PC-9 (cell line): ENCODE data around the gene MRPL41.

Source experiments
- EZH2 ChIP-seq: fragments of 200-600 bp; sonication (generic); IDR thresholded peaks from 2 replicates; pipeline ENCODE4 v1.8.0; 2017; ENCODE audit warnings: antibody characterized with exemption, low read depth
- TF ChIP-seq, protein P1 (sequence below): fragments of 200-600 bp; sonication (generic); conservative IDR thresholded peaks from 2 replicates; pipeline ENCODE4 v1.6.1; 2017; ENCODE audit warnings: mixed run types, antibody characterized with exemption, mild to moderate bottlenecking, moderate library complexity

DNA sequence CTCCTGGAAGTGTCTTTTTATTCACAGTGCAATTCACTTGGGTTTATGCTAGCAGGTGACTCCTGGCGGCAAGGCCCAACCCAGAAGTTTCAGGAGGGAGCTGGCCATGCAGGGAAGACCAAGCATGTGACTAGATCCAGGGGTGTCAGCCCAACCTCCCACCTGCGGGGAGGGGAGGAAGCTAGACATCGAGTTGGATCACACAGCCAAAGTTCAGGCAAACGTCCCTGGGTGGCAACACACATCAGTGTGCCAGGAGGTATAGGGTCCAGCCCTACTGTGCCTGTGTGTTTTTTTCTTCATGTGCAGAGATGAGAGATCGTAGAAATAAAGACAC is 26.7 kb upstream of the MRPL41 start:
- TF ChIP-seq EZH2: no peak
- TF ChIP-seq, protein P1, sequence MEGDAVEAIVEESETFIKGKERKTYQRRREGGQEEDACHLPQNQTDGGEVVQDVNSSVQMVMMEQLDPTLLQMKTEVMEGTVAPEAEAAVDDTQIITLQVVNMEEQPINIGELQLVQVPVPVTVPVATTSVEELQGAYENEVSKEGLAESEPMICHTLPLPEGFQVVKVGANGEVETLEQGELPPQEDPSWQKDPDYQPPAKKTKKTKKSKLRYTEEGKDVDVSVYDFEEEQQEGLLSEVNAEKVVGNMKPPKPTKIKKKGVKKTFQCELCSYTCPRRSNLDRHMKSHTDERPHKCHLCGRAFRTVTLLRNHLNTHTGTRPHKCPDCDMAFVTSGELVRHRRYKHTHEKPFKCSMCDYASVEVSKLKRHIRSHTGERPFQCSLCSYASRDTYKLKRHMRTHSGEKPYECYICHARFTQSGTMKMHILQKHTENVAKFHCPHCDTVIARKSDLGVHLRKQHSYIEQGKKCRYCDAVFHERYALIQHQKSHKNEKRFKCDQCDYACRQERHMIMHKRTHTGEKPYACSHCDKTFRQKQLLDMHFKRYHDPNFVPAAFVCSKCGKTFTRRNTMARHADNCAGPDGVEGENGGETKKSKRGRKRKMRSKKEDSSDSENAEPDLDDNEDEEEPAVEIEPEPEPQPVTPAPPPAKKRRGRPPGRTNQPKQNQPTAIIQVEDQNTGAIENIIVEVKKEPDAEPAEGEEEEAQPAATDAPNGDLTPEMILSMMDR: no peak
